OCI-M2 (cell line): ENCODE measurements around the gene PIK3C2A.

Experiments
- DNase-seq: peaks from one replicate; lab custom pipeline; 2025; ENCODE audit not compliant: unreplicated experiment; lab: John Stamatoyannopoulos, UW

Gene PIK3C2A

GRCh38 chr11:17214338-17214737 is 6.6 kb upstream of the PIK3C2A start:
- no peak for DNase-seq

- DNase-seq: no peak
Observed at GRCh38 chr11:17211286-17211685, 3.5 kb upstream of the PIK3C2A start.

- DNase-seq: no peak
Observed at GRCh38 chr11:17209939-17210245, 2.1 kb upstream of the PIK3C2A start.

GRCh38 chr11:17208257-17208999 is 642 bp upstream of the PIK3C2A start:
- no peak for DNase-seq

GRCh38 chr11:17206463-17206862 is 1.3 kb downstream of the PIK3C2A start:
- DNase-seq: no peak

- no peak for DNase-seq
Observed at GRCh38 chr11:17197431-17197898, 10.3 kb downstream of the PIK3C2A start.

GRCh38 chr11:17188675-17189074 is 19.1 kb downstream of the PIK3C2A start:
- DNase-seq: no peak

GRCh38 chr11:17186932-17187692 is 20.7 kb downstream of the PIK3C2A start:
- no peak for DNase-seq

GRCh38 chr11:17185938-17186337 is 21.8 kb downstream of the PIK3C2A start:
- DNase-seq: no peak

GRCh38 chr11:17184882-17185587 is 22.8 kb downstream of the PIK3C2A start:
- DNase-seq: no peak

- no peak for DNase-seq
Observed at GRCh38 chr11:17183836-17184235, 23.9 kb downstream of the PIK3C2A start.

GRCh38 chr11:17179970-17180369 is 27.8 kb downstream of the PIK3C2A start:
- DNase-seq: no peak

- no peak for DNase-seq
Observed at GRCh38 chr11:17173332-17173731, 34.5 kb downstream of the PIK3C2A start.

- DNase-seq: no peak
Observed at GRCh38 chr11:17171916-17172315, 35.9 kb downstream of the PIK3C2A start.

- DNase-seq: no peak
Observed at GRCh38 chr11:17171343-17171742, 36.4 kb downstream of the PIK3C2A start.

- no peak for DNase-seq
Observed at GRCh38 chr11:17169876-17170275, 37.9 kb downstream of the PIK3C2A start.

- DNase-seq: no peak
Observed at GRCh38 chr11:17165247-17165890, 42.4 kb downstream of the PIK3C2A start.

GRCh38 chr11:17164361-17165246 is 43.2 kb downstream of the PIK3C2A start:
- DNase-seq: no peak

- DNase-seq: no peak
Observed at GRCh38 chr11:17163736-17164135, 44.0 kb downstream of the PIK3C2A start.

GRCh38 chr11:17163291-17163690 is 44.5 kb downstream of the PIK3C2A start:
- DNase-seq: no peak
